T-helper 1 cell (primary cell): Measurements from ENCODE around the gene NCKAP5L.
"Not testable (repeated sequence)": the region's sequence is repeated elsewhere in the genome, so short reads cannot be mapped to it uniquely, and the experiment has no call there.

Experiments
- DNase-seq, 5 donors: peaks; one replicate each; pipeline ENCODE4 v3.0.0-alpha.2; 2012 to 2020

Gene NCKAP5L

GRCh38 chr12:49865782-49866135 is 37.5 kb upstream of the NCKAP5L start:
- DNase-seq: no peak

GRCh38 chr12:49865109-49865781 is 37.0 kb upstream of the NCKAP5L start:
- no peak for DNase-seq

DNA sequence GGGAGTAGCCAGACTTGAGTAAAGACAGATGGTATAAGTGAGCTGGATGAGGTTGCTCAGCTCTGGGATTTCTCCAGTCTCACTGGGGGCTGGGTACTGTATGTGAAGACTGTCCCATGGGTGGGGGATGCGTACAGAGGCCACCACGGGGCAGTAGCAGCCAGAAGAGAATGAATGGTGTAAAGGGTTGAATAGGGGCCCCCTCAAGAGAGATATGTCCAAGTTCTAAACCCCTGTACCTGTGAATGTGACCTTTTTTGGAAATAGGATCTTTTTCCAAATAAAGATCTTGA is 36.5 kb upstream of the NCKAP5L start:
- DNase-seq: no peak

DNA sequence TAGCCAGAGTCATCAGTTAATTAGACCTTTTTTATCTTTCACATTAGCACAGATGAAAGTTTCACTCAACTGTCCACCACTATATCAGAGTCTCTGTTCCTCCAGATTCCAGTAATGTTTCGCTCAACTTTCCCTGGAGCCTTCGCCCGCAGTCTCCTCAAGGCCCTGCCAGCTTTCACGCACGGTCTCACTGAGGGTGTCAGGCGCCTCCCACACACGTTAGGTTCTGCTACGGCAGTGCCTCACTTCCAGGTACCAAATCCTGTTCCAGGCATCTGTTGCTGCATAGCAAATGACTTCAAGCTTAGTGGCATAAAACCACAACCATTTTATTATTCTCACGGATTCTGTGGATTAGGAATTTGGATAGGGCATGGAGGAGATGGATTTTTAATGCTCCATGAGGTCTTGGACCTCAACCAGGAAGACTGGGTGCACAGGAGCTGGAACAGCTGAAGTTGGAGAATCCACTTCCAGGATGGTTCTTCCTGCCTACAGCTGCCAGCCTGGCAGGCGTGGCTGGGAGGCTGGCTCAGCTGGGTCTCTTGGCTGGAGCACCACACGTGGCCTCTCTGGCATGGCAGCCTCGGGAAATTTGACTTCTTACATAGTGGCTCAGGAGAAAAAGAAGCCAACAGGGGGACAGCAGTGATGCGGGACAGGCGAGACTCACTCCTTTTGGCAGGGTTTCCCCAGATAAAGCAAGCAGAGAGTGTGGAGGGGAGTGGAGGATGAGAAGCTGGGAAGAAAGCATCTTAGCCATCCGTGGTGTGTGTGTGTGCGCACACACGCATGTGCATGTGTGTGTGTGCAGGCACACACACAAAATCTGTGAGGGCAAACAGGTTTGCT is 36.0 kb upstream of the NCKAP5L start:
- DNase-seq: no peak

- not testable (repeated sequence) for DNase-seq
Observed at GRCh38 chr12:49860921-49861320, 32.7 kb upstream of the NCKAP5L start.

- DNase-seq: not testable (repeated sequence)
Observed at GRCh38 chr12:49855890-49856289, 27.7 kb upstream of the NCKAP5L start.

DNA sequence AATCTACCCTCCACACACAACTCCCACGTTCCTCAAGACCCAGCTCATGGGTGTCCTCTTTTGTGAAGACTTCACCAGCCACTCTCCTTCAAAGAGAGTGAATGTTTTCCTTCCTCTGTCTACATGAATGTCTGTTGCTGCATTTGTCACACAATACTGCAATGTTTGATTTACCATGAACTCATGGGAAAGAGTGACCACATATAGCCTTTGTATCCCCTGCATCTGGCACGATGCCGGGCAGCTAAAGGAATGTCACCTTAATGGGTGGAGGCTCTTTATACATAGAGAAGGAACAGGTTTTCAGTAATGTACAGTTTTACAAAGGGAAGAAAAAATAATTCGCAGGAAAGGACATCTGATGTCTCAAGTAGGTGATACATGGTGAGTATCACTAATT is 26.8 kb upstream of the NCKAP5L start:
- DNase-seq: no peak

DNA sequence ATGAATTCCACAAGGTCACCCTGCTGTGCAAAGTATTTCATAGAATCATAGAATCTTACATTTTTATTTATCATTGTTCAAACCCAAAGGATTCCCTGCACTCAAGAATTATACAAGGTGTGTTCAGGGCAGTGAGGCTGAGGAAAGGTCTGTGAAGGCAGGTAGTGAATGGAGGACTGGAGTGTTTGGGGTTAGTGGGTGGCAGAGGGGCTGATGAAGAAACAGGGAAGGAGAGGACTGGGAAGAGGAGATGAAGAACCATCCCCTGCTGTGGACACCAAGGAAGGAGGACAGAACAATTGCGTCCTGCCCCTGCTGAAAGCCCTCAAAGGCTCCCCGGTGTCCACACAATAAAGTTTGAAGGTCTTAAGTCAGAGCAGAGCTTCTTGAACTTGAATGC is 25.5 kb upstream of the NCKAP5L start:
- DNase-seq: no peak

GRCh38 chr12:49847161-49847560 is 18.9 kb upstream of the NCKAP5L start:
- DNase-seq: peak in 1 of 5 donors; percentile 40

GRCh38 chr12:49846032-49846431 is 17.8 kb upstream of the NCKAP5L start:
- no peak for DNase-seq

GRCh38 chr12:49843876-49844437 is 15.7 kb upstream of the NCKAP5L start:
- DNase-seq: no peak

DNA sequence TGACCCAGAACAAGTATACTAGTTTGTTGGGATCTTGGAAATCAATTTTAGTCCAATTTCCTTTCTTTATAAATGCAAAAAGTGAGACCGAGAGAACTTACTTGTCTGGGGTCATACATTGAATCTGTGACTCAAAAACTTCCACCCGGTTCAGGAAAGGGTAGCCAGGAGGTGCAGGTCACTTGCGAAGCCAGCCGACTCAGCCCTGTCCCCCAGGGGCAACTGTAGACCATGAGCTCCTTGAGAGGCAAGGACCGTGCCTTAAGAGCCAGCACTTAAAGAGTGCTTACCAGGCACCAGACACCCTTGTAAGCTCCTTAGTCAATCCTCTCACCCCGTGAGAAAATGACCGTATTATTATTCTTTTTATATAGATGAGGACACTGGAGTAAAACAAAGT is 15.2 kb upstream of the NCKAP5L start:
- DNase-seq: no peak

- DNase-seq: peak; percentile 85 to 91 (median 90)
Observed at GRCh38 chr12:49842519-49843352, 14.5 kb upstream of the NCKAP5L start, which contains the start of gene BCDIN3D. Gene BCDIN3D, minus strand, starts transcription at chr12:49843106. Its CDS starts 19 bp downstream, at chr12:49843087.

DNA sequence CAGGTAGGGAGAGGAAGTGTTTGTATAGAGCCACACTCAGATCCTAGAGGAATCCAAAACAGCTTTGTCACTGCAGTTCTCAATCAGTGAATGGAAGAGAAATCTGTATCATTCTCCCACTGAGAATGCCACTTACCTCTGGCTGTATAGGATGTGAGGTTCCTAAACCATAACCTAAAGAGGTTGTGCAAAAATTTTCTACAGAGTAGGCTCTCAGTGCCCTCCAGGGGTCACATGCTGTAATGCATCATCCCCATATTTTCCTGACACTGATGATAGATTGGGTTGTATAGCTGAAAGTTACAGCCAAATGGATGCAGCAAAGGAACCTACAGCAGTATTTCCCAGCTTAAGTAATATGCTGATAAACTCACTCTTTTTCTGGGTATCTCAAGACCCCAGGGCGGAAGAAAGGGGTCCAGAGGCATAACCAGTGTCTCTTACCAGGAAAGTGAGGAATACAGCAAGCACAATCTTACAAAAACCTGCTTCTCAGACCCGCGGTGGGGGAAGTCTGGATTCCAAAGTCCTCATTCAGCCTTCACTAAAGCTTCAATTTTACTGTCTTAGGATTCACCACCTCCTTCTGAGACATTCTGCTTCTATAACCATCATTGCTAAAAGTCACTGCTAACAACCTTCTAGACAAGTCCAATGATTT is 10.9 kb upstream of the NCKAP5L start:
- peak in 2 of 5 donors; percentile 31 to 32 for DNase-seq

- DNase-seq: no peak
Observed at GRCh38 chr12:49832836-49833421, 4.7 kb upstream of the NCKAP5L start.

GRCh38 chr12:49831717-49832116 is 3.5 kb upstream of the NCKAP5L start:
- no peak for DNase-seq

DNA sequence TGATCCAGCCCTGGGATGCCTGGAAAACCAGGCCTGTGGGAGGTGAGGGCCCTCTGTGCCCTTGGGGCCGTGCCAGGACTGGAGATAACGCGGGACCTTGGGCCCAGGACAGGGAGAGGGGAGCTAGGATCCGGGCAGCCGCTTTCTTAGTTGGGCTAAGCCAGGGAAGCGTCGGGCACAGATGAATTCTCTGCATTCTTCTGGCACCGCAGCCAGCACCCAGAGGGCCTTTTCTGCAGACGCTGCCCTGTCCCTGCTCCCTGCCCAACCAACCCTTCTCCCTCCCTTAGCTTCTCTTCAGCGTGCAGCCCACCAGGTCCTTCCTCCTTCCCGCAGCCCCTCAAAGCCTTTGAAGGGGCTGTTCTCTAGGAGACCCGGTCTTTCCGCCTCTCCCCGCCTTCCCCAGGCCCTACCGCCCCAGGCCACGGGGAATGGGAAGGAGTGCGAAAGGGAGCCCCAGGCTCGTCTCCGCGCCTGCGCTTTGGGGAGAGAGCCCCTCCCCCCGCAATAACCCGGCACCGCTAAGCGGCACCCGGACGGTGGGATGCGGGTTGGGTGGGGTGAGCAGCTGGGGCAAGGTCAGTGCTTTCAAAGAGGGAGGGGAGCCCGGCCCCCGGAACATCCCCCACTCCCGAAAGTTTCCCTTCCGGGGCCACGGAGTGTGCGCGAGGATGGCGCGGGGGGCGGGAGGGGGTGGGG is 663 bp downstream of the NCKAP5L start:
- DNase-seq: peak in 3 of 5 donors; percentile 15 to 42 (median 30)

- no peak for DNase-seq
Observed at GRCh38 chr12:49827051-49827400, 1.2 kb downstream of the NCKAP5L start.

GRCh38 chr12:49825971-49826421 is 2.2 kb downstream of the NCKAP5L start:
- no peak for DNase-seq

DNA sequence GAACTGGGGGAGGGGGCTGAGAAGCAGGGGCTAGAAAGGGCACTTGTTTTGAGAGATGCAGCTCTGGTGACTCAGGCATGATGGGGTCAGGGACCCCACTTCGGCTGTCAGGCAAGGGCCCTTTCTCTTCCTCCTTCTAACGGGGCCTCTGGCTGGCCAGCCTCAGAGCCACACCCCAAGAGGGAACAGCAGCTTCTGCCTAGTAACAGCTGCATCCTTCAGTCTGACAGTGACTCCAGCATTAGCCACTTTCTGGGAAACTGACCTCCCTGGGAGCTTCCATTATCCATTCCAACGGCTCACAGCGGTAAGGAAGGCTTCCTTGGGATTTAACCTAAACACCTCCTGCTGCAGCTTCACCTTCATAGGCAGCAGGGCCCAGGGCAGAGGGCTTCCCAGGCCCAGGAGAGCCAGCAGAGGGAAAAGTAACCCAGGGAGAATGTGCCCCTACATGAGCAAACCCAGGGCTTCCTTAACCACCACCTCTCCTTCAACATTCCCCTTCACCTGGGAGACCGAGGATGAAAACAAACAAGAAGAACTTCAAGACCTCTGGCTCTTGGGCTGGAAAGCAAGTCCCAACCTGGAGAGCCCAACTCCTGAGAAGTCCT is 2.7 kb downstream of the NCKAP5L start:
- no peak for DNase-seq

DNA sequence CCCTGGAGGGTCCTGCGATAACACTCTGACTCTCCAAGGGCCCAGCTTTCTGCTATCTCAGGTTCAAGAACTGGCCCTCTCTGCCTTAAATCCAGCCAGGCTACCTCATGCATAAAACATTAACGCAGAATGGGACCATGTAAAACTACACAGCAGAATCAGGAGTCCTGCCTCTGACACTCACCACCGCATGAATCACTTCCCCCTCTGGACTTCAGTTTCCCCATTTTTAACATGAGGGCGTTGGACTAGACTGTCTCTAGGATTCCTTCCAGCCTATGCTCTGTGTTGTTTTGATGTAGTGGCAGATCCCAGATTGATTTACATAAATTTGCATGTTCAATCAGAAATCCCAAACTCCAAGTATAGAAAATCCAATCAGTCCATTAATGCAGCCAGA is 3.3 kb downstream of the NCKAP5L start:
- no peak for DNase-seq
